MCF 10A (cell line): ENCODE results near the gene DSCAML1. TPM values are rescaled to one million over a fixed set of nuclear protein-coding genes. Genes with fewer than 3 reads are reported as not detected.

Experiments used
- BruUV-seq: library from RNA; stranded (reverse); fragments of 400-500 nt; replicated peaks from 2 replicates; lab custom pipeline; 2021; lab: Mats Ljungman, UMichigan
- CTCF ChIA-PET: fragments of 300-600 bp; sonication (Branson Sonifier 250); formaldehyde crosslinking; extraction: SDS; loops from one replicate; lab custom pipeline; 2021; ENCODE audit warnings: antibody characterized with exemption, inconsistent platforms; lab: Yijun Ruan, JAX
- POLR2A ChIA-PET: fragments of 300-600, 350-650 bp; sonication (Branson Sonifier 250); formaldehyde crosslinking; extraction: SDS; loops from one replicate; lab custom pipeline; 2020; ENCODE audit warnings: antibody characterized with exemption, inconsistent platforms; lab: Yijun Ruan, JAX
- DNase-seq: peaks from one replicate; pipeline ENCODE4 v3.0.0-alpha.2; 2018; ENCODE audit not compliant: unreplicated experiment
- H3K27ac Mint-ChIP-seq: one replicate; pipeline ENCODE4 v1.8.0; 2022; ENCODE audit warnings: mild to moderate bottlenecking, low read depth, mixed read lengths; ENCODE audit not compliant: unreplicated experiment
- H3K27me3 Mint-ChIP-seq: one replicate; pipeline ENCODE4 v1.8.0; 2022; ENCODE audit warnings: mixed read lengths; ENCODE audit not compliant: insufficient read depth, unreplicated experiment
- H3K36me3 Mint-ChIP-seq: one replicate; pipeline ENCODE4 v1.8.0; 2022; ENCODE audit warnings: mild to moderate bottlenecking, moderate library complexity, mixed read lengths; ENCODE audit not compliant: insufficient read depth, unreplicated experiment
- H3K4me1 Mint-ChIP-seq: one replicate; pipeline ENCODE4 v1.8.0; 2022; ENCODE audit warnings: mixed read lengths; ENCODE audit not compliant: insufficient read depth, unreplicated experiment
- H3K4me3 Mint-ChIP-seq: one replicate; pipeline ENCODE4 v1.8.0; 2022; ENCODE audit warnings: mild to moderate bottlenecking, moderate library complexity, mixed read lengths; ENCODE audit not compliant: unreplicated experiment
- H3K9me3 Mint-ChIP-seq: one replicate; pipeline ENCODE4 v1.8.0; 2022; ENCODE audit warnings: mixed read lengths; ENCODE audit not compliant: unreplicated experiment
- CTCF ChIP-seq: fragments of 200-600 bp; IDR thresholded peaks from one replicate; pipeline ENCODE4 v1.8.0; 2022; ENCODE audit warnings: antibody characterized with exemption, mild to moderate bottlenecking; ENCODE audit not compliant: unreplicated experiment
- intact Hi-C: fragments of 100-400 bp; cut with micrococcal nuclease; formaldehyde crosslinking; loops from 2 replicates; pipeline ENCODE4 v1.14.1; 2022
- total RNA-seq: library from RNA; stranded (reverse); gene quantifications from 2 replicates; pipeline ENCODE4 v1.2.3, GENCODE V29; 2022

The DSCAML1 gene
- total RNA-seq, 1 experiment from 2014 or later, result not detected

GRCh38 chr11:117836077-117836960 is 39.3 kb upstream of the DSCAML1 start:
- ChIA-PET CTCF (interaction anchor here (0.6 to 3.2 kb wide), 2 partner anchors 111 to 1107 kb away, joined by 3 to 19 read pairs; no protein-coding TSS in a partner anchor), POLR2A (no interaction called here)
- no TSS peak for BruUV-seq
- TF ChIP-seq CTCF, result no peak
- Mint-ChIP-seq H3K36me3 (peaks cover 6% of the 10 kb centered on the region), H3K4me1 (no peaks in the 10 kb centered on the region), H3K27me3 (peaks cover 38% of the 10 kb centered on the region), H3K27ac (no peak overlapping the region), H3K9me3 (no peaks in the 10 kb centered on the region), H3K4me3 (no peak overlapping the region)
- intact Hi-C loops, result no loop called here
- no peak for DNase-seq

- Mint-ChIP-seq H3K36me3 (peaks cover 6% of the 10 kb centered on the region), H3K4me3 (no peak overlapping the region), H3K4me1 (no peaks in the 10 kb centered on the region), H3K27ac (no peak overlapping the region), H3K9me3 (no peaks in the 10 kb centered on the region), H3K27me3 (peaks cover 45% of the 10 kb centered on the region)
- ChIA-PET CTCF (interaction anchor here (0.6 to 3.8 kb wide), 4 partner anchors 8 to 1106 kb away, joined by 3 to 51 read pairs (median 11); no protein-coding TSS in a partner anchor), POLR2A (no interaction called here)
- BruUV-seq, result no TSS peak
- intact Hi-C loops, result no loop called here
- no peak for DNase-seq
- TF ChIP-seq CTCF, result no peak
Measured at GRCh38 chr11:117835576-117835975, 38.6 kb upstream of the DSCAML1 start.

- DNase-seq, result no peak
- Mint-ChIP-seq H3K9me3 (no peaks in the 10 kb centered on the region), H3K4me1 (no peaks in the 10 kb centered on the region), H3K36me3 (peaks cover 6% of the 10 kb centered on the region), H3K4me3 (no peak overlapping the region), H3K27me3 (peaks cover 52% of the 10 kb centered on the region), H3K27ac (no peak overlapping the region)
- CTCF ChIA-PET, result interaction anchor here (0.6 to 3.8 kb wide), 9 partner anchors 9 to 409 kb away, joined by 3 to 51 read pairs (median 5); no protein-coding TSS in a partner anchor
- POLR2A ChIA-PET, result no interaction called here
- BruUV-seq, result no TSS peak
- no peak for TF ChIP-seq CTCF
- intact Hi-C loops, result no loop called here
Measured at GRCh38 chr11:117834838-117835443, 37.9 kb upstream of the DSCAML1 start.
